H9 (cell line): ENCODE data around the gene ZC3H12C. TPM values are rescaled to one million over a fixed set of nuclear protein-coding genes. Genes with fewer than 3 reads are reported as not detected.

Source experiments
- DNase-seq: peaks from one replicate; pipeline ENCODE4 v3.0.0-alpha.2; 2017
- H2AFZ ChIP-seq: one replicate; pipeline ENCODE4 v1.6.1; 2013; ENCODE audit warnings: mild to moderate bottlenecking, low read length, control low read depth, moderate library complexity
- H2AK5ac ChIP-seq: 2 replicates; pipeline ENCODE4 v1.6.1; 2013; ENCODE audit warnings: low read length, control low read depth, mixed read lengths; ENCODE audit not compliant: insufficient read length
- H2BK120ac ChIP-seq: one replicate; pipeline ENCODE4 v1.6.1; 2013; ENCODE audit warnings: low read depth, mild to moderate bottlenecking, low read length, control low read depth, inconsistent platforms; ENCODE audit not compliant: poor library complexity, severe bottlenecking
- H2BK12ac ChIP-seq: 2 replicates; pipeline ENCODE4 v1.6.1; 2013; ENCODE audit warnings: low read length, control low read depth, mixed read lengths, low read depth; ENCODE audit not compliant: insufficient read length
- H2BK15ac ChIP-seq: 2 replicates; pipeline ENCODE4 v1.6.1; 2013; ENCODE audit warnings: low read depth, low read length, control low read depth
- H2BK20ac ChIP-seq: one replicate; pipeline ENCODE4 v1.6.1; 2013; ENCODE audit warnings: low read depth, mild to moderate bottlenecking, low read length, control low read depth, inconsistent platforms; ENCODE audit not compliant: poor library complexity, severe bottlenecking
- H2BK5ac ChIP-seq: 2 replicates; pipeline ENCODE4 v1.6.1; 2013; ENCODE audit warnings: low read length, control low read depth, mixed read lengths; ENCODE audit not compliant: insufficient read length
- H3K14ac ChIP-seq: 2 replicates; pipeline ENCODE4 v1.6.1; 2013; ENCODE audit warnings: low read length, control low read depth; ENCODE audit not compliant: insufficient read depth
- H3K18ac ChIP-seq: 2 replicates; pipeline ENCODE4 v1.6.1; 2013; ENCODE audit warnings: low read depth, mild to moderate bottlenecking, mixed read lengths, low read length, control low read depth; ENCODE audit not compliant: insufficient read length
- H3K23ac ChIP-seq: 2 replicates; pipeline ENCODE4 v1.6.1; 2013; ENCODE audit warnings: low read length, control low read depth, mixed read lengths, low read depth; ENCODE audit not compliant: insufficient read length
- H3K23me2 ChIP-seq: 2 replicates; pipeline ENCODE4 v1.6.1; 2013; ENCODE audit warnings: low read depth, mild to moderate bottlenecking, mixed read lengths, low read length, control low read depth; ENCODE audit not compliant: insufficient read length, poor library complexity, severe bottlenecking
- H3K27ac ChIP-seq: 2 replicates; pipeline ENCODE4 v1.5.1; 2013; ENCODE audit warnings: low read length, control low read depth, mixed read lengths, low read depth; ENCODE audit not compliant: insufficient read length
- H3K27me3 ChIP-seq: 2 replicates; pipeline ENCODE4 v1.6.1; 2013; ENCODE audit warnings: low read length, control low read depth, inconsistent platforms; ENCODE audit not compliant: insufficient read depth
- H3K4ac ChIP-seq: 2 replicates; pipeline ENCODE4 v1.6.1; 2013; ENCODE audit warnings: low read depth, mild to moderate bottlenecking, control low read depth, inconsistent platforms, low read length, moderate library complexity
- H3K4me1 ChIP-seq: 2 replicates; pipeline ENCODE4 v1.6.1; 2013; ENCODE audit warnings: low read length, control low read depth, inconsistent platforms; ENCODE audit not compliant: insufficient read depth
- H3K4me2 ChIP-seq: 2 replicates; pipeline ENCODE4 v1.6.1; 2013; ENCODE audit warnings: low read length, control low read depth, mixed read lengths; ENCODE audit not compliant: insufficient read length, insufficient read depth
- H3K56ac ChIP-seq: 2 replicates; pipeline ENCODE4 v1.6.1; 2013; ENCODE audit warnings: low read depth, mild to moderate bottlenecking, mixed read lengths, low read length, control low read depth; ENCODE audit not compliant: insufficient read length
- H3K79me1 ChIP-seq: 2 replicates; pipeline ENCODE4 v1.6.1; 2013; ENCODE audit warnings: low read depth, mild to moderate bottlenecking, moderate library complexity, low read length, control low read depth, inconsistent platforms; ENCODE audit not compliant: insufficient read depth, poor library complexity, severe bottlenecking
- H3K79me2 ChIP-seq: 2 replicates; pipeline ENCODE4 v1.6.1; 2013; ENCODE audit warnings: low read length, control low read depth, inconsistent platforms; ENCODE audit not compliant: insufficient read depth
- H3K9ac ChIP-seq: 2 replicates; pipeline ENCODE4 v1.6.1; 2013; ENCODE audit warnings: low read length, control low read depth, mixed read lengths; ENCODE audit not compliant: insufficient read length; ENCODE audit errors: extremely low read depth
- H3K9me3 ChIP-seq: one replicate; pipeline ENCODE4 v1.6.1; 2013; ENCODE audit warnings: low read depth, low read length, inconsistent platforms; ENCODE audit not compliant: control insufficient read depth
- H3T11ph ChIP-seq: one replicate; pipeline ENCODE4 v1.6.1; 2013; ENCODE audit warnings: mild to moderate bottlenecking, low read length, control low read depth, inconsistent platforms
- H4K20me1 ChIP-seq: one replicate; pipeline ENCODE4 v1.6.1; 2013; ENCODE audit not compliant: control insufficient read depth, insufficient read length, insufficient read depth
- H4K5ac ChIP-seq: 2 replicates; pipeline ENCODE4 v1.6.1; 2013; ENCODE audit warnings: low read depth, mild to moderate bottlenecking, mixed read lengths, low read length, control low read depth; ENCODE audit not compliant: insufficient read length
- H4K8ac ChIP-seq: replicated peaks from 2 replicates; pipeline ENCODE4 v1.6.1; 2013; ENCODE audit warnings: low read length, control low read depth, mixed read lengths, low read depth; ENCODE audit not compliant: insufficient read length
- H4K91ac ChIP-seq: 2 replicates; pipeline ENCODE4 v1.6.1; 2013; ENCODE audit warnings: low read depth, mild to moderate bottlenecking, moderate library complexity, mixed read lengths, low read length, control low read depth; ENCODE audit not compliant: insufficient read length
- H3K27ac Mint-ChIP-seq, 3 experiments: 2 replicates in 2 of 3; 3 replicates in 1 of 3; pipeline ENCODE4 v1.8.0; 2020 to 2021; ENCODE audit warnings: mixed read lengths in 3 of 3, mild to moderate bottlenecking in 1 of 3, moderate library complexity in 1 of 3
- H3K27me3 Mint-ChIP-seq: 2 replicates; pipeline ENCODE4 v1.8.0; 2021; ENCODE audit warnings: low read depth, mild to moderate bottlenecking, moderate library complexity, mixed read lengths
- H3K36me3 Mint-ChIP-seq, 3 experiments: 2 replicates in 2 of 3; 3 replicates in 1 of 3; pipeline ENCODE4 v1.8.0; 2020 to 2021; ENCODE audit warnings: low read depth in 3 of 3, mixed read lengths in 3 of 3; ENCODE audit not compliant: insufficient read depth in 1 of 3
- H3K4me1 Mint-ChIP-seq, 2 experiments: 2 replicates each; pipeline ENCODE4 v1.8.0; 2020; ENCODE audit warnings: mixed read lengths in 2 of 2
- H3K4me3 Mint-ChIP-seq, 2 experiments: 2 replicates in 1 of 2; 3 replicates in 1 of 2; pipeline ENCODE4 v1.8.0; 2020 to 2021; ENCODE audit warnings: mild to moderate bottlenecking in 2 of 2, mixed read lengths in 2 of 2, moderate library complexity in 1 of 2
- H3K9me3 Mint-ChIP-seq, 2 experiments: 2 replicates in 1 of 2; 3 replicates in 1 of 2; pipeline ENCODE4 v1.8.0; 2020; ENCODE audit warnings: mild to moderate bottlenecking in 2 of 2, mixed read lengths in 2 of 2, moderate library complexity in 1 of 2
- CTCF ChIP-seq: fragments of 200-600 bp; sonication (generic); conservative IDR thresholded peaks from 3 replicates; pipeline ENCODE4 v1.8.0; 2021; ENCODE audit warnings: antibody characterized with exemption, mild to moderate bottlenecking
- WGBS: extraction: QIAGEN DNeasy Blood & Tissue Kit; methylation state at CpG from one replicate; pipeline ENCODE4 v1.1.7; 2013; ENCODE audit warnings: missing lambda C conversion rate, low lambda C conversion rate, mixed read lengths; ENCODE audit not compliant: insufficient read length; ENCODE audit errors: extremely low coverage; 5-methylcytosine and 5-hydroxymethylcytosine counted together
- total RNA-seq: library from RNA; stranded (reverse); gene quantifications from 2 replicates; pipeline ENCODE4 v1.2.1, GENCODE V29; 2021

Gene ZC3H12C
- total RNA-seq, 1 experiment from 2014 or later, result 4.8 TPM

GRCh38 chr11:110119317-110119716 lies 26.1 kb downstream of the ZC3H12C start:
- Histone ChIP-seq H3K23ac (no peak overlapping the region), H3K4me1 (no peaks in the 10 kb centered on the region), H3K23me2 (no peaks in the 10 kb centered on the region), H4K91ac (no peak overlapping the region), H3K4me2 (no peak overlapping the region), H3K14ac (no peak overlapping the region), H3T11ph (no peak overlapping the region), H3K79me2 (no peaks in the 10 kb centered on the region), H2AFZ (no peak overlapping the region), H3K79me1 (no peaks in the 10 kb centered on the region), H3K9ac (no peak overlapping the region), H4K8ac (no peak overlapping the region), H2BK5ac (no peak overlapping the region), H3K27ac (no peak overlapping the region), H3K56ac (no peak overlapping the region), H2BK20ac (no peak overlapping the region), H2BK120ac (no peak overlapping the region), H2AK5ac (no peak overlapping the region), H2BK12ac (no peak overlapping the region), H4K5ac (no peak overlapping the region), H4K20me1 (no peaks in the 10 kb centered on the region), H2BK15ac (no peak overlapping the region), H3K27me3 (no peaks in the 10 kb centered on the region), H3K4ac (no peak overlapping the region), H3K18ac (no peak overlapping the region), H3K9me3 (no peaks in the 10 kb centered on the region)
- Mint-ChIP-seq H3K36me3 (peaks cover 0 to 5% (median 0%) of the 10 kb centered on the region in 3 experiments; a peak in 1 of 7 replicates), H3K4me3 (no peak overlapping the region), H3K27ac (no peak overlapping the region; a peak in 1 of 7 replicates), H3K4me1 (peaks cover 22 to 32% of the 10 kb centered on the region in 2 experiments), H3K9me3 (no peaks in the 10 kb centered on the region), H3K27me3 (no peaks in the 10 kb centered on the region)
- TF ChIP-seq CTCF, result no peak
- DNase-seq, result no peak
- no CpG with 5 or more reads among the region's 2 CpGs for WGBS
